ENCODE data around the gene PAN3.
"Not testable (repeated sequence)": the region's sequence is repeated elsewhere in the genome, so short reads cannot be mapped to it uniquely, and the experiment has no call there.

PAN3 gene

DNA sequence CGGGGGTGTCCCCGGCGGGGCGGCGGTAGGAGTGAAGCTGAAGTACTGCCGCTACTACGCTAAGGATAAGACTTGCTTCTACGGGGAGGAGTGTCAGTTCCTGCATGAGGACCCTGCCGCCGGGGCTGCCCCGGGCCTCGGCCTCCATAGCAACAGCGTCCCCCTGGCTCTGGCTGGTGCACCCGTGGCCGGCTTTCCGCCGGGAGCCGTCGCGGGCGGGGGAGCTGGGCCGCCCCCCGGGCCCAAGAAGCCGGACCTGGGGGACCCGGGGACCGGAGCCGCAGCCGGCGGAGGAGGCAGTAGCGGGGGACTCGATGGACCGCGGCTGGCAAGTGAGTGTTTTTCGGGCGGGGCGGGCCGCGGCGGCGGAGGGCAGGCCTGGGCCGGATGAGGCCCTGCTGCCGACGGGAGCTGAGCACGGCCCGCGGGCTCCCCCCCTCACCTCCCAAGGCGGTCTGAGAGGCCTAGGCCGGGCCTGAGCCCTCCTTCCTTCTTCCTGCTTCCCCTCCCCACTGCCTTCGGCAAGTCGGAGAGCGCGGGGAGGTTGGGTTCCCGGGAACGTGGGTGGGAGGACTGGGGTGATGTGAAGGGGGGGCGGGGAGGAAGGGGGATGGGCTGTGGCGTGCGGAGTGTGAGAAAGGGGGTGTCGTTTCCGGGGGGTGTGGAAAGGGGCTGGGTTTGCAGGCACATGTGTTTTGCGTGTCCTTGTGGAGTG, 568 bp downstream of the PAN3 start:
- DNase-seq (ENCODE audit: low spot score): peak; percentile 83

DNA sequence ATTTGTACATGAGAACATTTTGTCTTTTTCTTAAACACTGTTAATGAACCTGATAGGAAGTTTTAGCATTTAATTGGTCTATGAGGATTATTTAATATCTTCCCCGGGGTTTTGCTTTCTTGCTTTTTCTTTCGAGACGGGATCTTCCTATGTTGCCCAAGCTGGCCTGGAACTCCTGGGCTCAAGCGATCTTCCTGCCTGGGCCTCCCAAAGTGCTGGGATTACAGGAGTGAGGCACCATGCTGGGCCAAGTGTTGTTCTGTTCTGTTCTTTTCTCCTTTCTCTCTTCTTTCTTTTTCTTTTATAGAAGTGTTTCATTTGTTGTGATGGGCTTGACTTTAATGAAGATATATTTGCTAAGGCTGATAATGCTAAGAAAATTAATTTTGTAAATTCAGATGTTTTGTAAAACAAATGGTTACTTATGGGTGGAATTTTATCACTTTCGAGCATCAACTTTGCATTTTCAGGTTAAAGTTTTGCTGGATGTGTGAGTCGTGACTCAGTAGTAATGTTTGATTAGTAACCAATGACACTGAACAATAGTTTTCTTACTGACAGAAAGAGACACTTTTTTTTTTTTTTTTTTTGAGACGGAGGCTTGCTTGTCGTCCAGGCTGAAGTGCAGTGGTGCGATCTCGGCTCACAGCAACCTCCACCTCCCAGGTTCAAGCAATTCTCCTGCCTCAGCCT, 2.2 kb downstream of the PAN3 start:
- no peak for DNase-seq (ENCODE audit: low spot score)

DNA sequence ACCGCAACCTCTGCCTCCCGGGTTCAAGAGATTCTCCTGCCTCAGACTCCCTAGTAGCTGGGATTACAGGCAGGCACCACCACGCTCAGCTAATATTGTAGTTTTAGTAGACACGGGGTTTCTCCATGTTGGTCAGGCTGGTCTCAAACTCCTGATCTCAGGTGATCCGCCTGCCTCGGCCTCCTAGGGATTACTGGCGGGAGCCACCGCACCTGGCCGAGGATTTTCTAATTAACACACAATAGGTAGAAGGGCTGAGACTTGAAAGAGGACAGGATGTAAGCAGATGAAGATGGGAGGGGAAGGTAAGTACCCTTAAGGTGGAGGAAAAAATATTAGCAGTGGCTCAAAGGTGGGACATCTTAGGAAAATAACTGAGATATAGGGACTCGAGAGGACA, 3.2 kb downstream of the PAN3 start:
- not testable (repeated sequence) for DNase-seq (ENCODE audit: low spot score)

DNA sequence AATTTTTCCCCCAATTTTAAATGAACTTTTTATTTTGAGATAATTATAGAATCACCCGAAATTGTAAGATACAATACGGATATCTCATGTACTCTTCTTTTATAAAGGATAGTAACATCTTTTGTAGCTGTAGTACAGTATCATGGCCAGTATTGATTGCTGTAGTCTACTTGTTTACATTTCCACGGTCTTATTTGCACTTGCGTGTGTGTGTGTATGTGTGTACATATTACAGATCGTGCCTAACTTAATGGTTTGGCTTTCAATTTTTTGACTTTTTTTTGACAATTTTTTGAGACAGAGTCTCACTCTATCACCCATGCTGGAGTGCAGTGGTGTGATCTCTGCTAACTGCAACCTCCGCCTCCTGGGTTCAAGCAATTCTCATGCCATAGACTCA, 6.7 kb downstream of the PAN3 start:
- no peak for DNase-seq (ENCODE audit: low spot score)

DNA sequence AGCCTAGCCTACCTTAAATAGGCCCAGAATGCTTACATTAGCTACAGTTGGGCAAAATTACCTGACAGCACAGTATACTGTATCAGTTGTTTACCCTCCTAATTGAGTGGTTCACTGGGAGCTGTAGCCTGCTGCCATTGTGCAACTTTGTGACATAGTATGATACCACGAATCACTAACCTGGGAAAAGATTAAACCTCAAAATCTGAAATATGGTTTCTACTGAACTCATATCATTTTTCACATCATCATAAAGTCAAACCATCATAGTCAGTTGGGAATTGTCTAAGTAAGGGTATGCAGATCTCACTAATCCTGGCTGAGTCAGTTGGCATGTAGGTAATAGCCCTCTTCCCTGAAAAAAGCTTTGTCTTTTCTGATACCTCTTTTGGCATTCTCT, 9.2 kb downstream of the PAN3 start:
- DNase-seq (ENCODE audit: low spot score): no peak

DNA sequence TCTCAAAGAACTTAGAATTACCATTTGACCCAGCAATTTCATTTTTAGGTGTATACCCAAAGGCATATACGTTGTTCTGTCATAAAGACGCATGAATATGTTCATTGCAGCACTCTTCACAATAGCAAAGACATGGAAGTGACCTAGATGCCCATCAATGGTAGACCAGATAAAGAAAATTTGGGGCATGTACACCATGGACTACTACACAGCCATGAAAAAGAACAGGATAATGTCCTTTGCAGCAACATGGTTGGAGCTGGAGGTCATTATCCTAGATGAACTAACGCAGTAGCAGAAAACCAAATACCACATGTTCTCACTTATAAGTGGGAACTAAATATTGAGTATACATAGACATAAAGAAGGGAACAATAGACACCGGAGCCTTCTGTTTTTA, 20.7 kb downstream of the PAN3 start:
- no peak for DNase-seq (ENCODE audit: low spot score)

DNA sequence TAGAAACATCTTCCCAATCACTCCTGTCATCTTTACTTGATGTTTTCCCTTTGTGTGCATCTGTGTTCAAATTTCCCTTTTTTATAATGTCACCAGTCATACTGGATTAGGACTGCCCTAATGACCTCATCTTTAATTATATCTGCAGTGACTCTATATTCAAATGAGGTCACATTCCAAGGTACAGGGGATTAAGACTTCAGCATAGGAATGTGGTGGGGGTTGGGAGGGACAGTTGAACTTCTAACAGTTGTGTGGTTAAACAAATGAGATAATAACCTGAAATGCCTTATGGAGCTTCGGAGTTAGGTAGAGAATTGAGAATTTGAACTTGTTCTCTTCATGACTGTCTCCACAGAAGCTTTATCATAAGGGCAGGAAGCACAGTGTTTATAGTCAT, 23.0 kb downstream of the PAN3 start:
- no peak for DNase-seq (ENCODE audit: low spot score)

DNA sequence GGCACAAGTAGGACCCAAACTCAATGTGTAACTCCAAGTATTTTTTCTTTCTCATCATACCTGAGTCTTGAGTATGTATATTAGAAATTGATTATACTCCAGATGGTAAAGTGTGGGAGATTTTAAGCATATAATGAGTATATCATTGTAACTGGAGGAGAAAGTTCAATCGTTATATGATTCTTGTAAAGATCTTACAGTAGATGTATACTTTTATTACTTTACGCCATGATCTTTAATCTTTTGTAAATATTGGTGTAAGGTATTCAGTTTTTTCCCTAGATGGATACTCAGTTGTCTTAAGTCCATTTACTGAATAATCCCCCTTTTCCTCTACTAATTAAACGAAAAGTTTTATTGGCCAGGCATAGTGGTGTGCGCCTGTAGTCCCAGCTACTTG, 25.2 kb downstream of the PAN3 start:
- DNase-seq (ENCODE audit: low spot score): no peak

DNA sequence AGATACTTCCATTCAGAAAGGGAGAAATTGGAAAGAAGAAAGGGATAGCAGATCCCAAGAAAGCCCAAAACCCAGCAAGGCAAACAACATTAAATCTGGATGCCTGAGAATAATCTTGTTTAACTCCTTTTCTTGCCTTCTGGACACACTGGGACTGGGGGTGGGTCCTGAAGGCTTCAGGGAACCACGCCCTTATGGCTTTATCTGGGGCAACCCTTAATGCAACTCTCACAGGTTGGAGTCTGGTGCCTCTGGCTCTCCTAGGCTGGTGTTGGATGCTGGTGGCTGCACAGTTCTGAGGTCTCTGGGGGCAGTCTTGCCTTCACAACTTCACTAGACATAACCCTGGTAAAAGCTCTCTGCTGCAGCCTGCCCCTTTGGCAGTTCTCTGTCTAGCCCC, 27.9 kb downstream of the PAN3 start:
- no peak for DNase-seq (ENCODE audit: low spot score)

DNA sequence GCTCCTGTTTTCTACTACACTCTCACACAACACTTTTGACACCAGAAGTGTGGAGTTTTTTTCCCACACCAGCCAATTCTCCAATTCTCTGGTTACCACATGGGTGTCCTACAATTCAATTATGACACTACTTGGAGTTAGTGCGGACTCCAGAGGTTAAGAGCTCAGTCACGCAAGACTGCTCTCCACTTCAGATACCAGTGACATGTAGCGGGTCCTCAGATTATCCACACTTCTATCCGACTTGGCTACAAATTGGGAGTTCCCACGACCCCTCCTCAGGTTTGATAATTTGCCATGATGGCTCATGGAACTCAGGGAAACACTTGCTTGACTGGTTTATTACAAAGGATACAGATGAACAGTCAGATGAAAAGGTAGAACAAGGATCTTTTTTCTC, 32.9 kb downstream of the PAN3 start:
- no peak for DNase-seq (ENCODE audit: low spot score)

DNA sequence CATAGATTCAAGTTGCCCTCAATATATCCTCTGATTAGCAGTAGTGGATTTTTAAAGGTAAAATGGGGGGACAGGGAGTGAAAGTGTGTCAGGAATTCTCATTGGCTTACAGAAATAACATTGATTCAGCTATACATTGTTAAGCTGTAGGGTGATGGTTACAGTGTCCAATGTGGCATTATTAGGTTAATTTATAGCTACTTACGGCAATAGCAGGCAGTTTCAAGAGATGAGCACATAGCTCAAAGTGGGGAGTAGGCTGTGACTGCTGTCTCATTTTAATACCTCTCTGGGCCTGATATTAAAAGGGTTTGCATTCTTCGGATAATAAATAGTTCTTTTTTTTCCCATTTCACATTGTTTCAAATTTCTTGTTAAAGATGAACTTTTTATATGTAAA, 34.6 kb downstream of the PAN3 start:
- no peak for DNase-seq (ENCODE audit: low spot score)

DNA sequence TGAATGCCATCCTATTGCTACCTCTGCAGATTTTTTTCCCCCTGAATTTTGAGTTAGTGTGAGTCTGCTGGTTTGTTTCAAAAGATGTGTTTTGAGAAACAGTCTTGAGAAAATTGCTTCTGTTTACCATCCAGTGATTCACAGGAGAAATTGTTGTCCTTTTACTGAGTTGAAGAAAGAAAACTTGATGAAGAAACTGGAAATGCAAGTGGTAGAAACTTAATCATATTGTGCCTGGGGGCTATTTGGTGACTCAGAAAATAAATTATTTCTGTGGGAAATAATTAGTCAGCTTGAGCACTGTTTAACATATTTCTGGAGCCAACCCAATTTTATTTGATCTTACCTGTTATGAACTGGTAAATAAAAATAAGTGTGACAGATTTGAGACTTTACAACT, 35.4 kb downstream of the PAN3 start:
- no peak for DNase-seq (ENCODE audit: low spot score)

DNA sequence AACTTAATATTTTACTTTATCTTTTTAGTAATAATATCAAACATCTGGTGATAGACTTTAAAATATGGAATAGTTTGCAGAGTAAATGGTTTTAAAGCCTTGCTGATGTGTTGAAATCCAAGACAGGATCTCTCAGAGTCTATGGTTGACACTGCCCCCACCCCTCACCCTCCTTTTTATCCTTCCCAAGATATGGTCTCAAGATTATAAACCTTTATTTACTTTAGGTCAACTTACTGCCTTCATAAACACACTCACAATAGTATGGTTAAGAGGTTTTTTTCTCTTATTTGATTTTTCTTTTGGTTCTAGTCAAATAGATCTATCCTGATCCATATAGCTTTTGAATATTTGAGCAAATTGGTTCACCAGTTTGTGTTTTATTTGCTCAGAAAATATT, 39.0 kb downstream of the PAN3 start:
- no peak for DNase-seq (ENCODE audit: low spot score)

DNA sequence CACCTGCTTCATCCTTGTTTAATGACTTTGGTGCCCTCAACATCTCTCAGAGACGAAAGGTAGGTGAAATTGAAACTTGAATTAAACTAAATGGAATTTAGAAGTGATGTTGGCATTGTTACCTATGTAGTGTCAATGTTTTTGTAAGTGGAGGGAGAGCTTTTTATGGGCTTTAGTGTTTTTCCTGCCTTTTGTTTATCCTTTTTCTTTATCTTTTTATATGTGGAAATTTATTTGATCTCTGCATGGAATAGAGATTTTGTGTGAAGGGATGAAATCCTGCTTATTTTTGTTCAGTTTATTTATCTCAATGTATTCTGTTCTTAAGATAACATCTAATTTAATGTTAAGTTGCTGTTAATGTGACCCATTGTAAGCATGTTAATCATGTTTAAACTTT, 39.5 kb downstream of the PAN3 start:
- no peak for DNase-seq (ENCODE audit: low spot score)

DNA sequence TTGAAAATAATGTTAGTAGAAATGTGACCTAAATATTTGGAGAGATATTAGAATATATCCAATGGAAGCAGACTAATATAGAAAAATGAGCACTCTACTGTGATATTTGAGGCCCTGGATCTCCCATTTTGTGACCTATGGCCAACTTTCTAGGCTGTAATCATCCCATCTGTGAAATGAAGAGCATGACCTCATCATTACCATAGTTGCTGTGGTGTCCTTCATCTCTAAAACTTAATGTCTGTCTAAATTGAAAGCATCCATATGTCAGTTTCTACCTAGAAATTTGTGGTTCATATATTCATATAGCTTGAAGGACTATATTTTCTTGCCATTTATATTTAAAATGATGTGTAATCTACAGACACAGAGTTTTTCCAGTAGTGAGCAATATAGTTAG, 41.6 kb downstream of the PAN3 start:
- DNase-seq (ENCODE audit: low spot score): no peak

DNA sequence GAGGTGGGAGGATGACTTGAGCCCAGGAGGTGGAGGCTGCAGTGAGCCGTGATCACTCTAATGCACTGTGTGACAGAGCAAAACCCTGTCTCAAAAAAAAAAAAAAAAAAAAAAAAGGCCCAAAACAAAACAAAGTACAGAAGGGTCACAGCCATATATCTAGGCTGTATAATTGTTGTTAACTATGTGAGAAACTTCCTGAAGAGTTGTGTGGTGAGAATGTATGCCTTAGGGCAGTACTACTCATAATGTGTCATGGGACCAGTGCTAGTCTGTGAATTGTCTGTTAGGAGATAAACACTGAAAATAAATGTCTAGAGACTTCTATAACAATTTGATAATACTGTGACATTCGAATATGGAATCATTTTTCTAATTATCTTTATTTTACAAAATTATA, 43.1 kb downstream of the PAN3 start:
- DNase-seq (ENCODE audit: low spot score): no peak

DNA sequence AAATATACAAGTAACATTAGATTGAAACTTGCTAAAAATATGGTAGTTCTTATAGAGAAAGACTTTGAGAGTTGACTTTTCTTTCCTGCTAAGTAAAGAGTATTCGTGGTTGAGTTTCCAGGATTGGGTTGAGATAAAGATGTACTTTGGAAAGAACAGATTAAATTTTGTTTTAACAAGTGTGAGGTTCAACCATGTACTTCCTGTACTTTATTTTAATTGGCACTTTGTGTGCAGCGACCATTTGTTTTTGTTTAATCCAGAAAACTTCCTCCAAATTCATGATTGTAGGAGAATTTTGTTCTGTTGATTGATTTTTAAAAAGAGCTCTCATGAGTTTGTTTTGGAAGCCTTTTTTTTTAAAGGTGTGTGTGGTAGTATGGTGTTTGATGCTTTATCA, 46.9 kb downstream of the PAN3 start:
- no peak for DNase-seq (ENCODE audit: low spot score)

DNA sequence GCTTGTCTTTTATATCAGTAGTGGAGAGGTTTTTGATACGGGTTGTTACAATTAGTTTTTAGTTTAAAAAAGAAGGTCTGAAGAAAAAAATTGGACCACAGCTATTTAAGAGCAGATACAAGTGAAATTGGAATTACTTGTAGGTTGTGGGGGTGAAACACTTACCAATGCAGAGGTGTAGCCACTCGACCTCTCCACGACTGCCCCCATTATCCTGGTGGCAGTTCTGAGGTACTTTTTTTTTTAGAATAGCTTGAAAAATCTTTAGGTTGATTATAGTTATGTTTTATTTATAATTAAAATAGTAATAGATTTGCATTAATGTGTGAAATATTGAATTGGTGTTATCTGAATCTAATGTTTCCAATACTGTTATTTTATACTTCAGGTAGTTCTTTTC, 60.7 kb downstream of the PAN3 start:
- DNase-seq (ENCODE audit: low spot score): no peak

DNA sequence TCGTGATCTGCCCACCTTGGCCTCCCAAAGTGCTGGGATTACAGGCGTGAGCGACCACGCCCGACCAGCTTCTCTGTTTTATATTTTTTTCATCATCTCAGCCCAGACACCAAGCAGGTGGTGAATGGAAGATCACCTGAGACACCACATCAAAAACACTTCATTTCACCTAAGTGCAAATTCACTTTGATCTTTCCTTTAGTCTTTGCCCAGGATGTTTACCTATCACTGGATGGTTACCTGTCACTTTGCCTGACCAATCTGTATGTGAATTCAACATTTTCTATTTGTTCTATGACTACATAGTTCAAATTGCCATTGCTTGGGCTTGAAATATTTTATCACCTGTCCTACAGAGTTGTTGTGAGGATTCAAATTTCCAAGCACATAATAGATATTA, 65.7 kb downstream of the PAN3 start:
- DNase-seq (ENCODE audit: low spot score): no peak

DNA sequence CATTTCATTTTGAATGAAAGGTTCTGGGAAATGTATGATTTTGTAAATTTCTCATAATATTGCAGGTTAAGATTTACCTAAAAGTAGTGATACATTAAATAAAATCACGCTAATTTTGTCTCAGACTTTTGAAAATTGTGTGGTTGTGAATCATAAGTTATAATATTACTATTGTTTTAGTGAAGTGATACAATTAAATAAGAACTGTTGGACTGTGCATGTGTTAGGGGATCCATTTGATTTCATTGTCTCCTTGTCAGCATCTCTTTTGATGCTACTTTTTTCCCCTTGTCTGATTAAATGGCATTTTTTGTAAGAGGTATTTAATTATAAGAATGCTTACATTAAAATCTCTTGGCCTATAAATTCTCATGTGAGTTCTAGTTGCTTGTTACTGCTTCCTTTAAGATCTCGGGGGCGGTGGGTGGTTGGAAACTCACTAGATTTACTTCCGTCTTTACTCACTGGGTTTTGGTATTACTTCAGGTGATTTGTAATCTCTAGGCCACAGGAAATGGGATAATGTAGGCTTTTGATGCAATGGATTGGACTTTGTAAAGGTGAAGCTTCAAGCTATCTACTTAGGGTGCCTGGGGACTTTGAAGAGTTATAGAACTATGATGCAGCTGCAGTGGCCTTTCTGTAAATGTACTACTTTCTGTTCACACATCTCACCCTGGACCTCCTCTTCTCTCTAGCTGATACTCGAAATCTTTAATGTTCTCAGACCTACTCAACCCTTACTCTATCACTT, 66.5 kb downstream of the PAN3 start:
- DNase-seq (ENCODE audit: low spot score): no peak

DNA sequence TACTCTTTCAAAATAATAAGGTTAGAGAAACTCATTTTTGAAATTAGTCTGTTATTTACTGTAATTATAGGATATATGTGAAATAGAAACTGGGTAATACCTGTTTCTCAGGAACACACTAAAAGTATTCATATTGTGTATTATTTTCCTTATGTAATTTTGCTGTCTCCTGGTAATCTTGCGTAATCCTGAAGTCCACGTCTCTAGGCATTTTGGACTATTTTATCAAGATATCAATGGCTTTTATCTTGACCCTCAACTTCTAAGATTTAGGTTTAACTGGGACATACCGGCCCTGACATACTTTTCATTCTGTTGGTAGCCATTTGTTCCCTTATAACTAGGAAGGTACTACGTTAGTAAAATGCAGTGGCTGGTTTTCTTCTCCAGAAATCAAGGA, 80.3 kb downstream of the PAN3 start:
- no peak for DNase-seq (ENCODE audit: low spot score)

DNA sequence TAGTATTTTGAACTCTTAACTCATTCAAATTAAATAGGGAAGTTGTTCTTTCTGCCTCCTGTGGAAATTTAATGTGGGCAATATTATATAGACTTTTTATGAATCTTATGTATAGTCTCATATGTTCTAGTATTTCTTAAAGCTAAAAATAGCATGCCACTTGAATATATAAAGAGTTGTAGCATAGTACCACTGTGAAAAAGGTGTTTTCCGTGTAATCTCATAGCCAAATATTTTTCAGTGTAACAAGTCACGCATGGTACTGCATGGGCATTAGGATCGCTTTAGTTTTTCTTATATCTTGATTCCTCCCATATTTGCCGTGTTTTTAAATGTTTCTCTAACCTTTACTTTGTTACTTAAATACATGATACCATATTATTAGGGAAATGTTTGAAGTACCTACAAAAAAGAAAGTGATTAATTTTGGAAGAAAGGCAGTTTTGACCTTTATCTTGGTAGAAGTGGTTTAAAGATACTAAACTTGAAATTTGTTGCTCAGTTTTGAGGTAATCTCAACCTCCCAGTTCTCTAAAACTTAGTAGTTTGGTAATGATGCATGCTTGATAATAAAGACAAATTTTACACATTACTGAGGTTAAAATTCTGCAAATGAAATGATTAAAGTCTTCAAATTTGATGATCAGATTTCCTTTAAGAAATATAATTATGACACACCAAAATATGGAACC, 81.2 kb downstream of the PAN3 start:
- no peak for DNase-seq (ENCODE audit: low spot score)

DNA sequence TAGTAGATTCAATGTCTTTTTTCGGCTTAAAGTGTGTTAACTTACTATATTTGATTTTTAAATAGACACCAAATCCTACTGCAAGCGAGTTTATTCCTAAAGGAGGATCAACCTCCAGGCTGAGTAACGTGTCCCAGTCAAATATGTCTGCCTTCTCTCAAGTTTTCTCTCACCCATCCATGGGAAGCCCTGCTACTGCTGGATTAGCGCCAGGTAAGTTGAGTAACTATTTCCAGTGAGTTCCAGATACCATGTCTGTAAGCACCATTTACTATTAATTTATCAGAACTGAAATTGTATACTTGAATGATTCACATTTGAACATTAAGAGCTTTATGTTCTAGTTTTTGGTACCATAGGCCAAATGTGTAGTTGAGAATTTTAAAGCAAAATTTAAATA, 81.8 kb downstream of the PAN3 start:
- DNase-seq (ENCODE audit: low spot score): no peak

Data from germinal center (tissue), 1 donor.